ENCODE measurements around the gene PSMD7. TPM values are rescaled to one million over a fixed set of nuclear protein-coding genes. Genes with fewer than 3 reads are reported as not detected.
"Not testable (repeated sequence)": the region's sequence is repeated elsewhere in the genome, so short reads cannot be mapped to it uniquely, and the experiment has no call there.

Gene PSMD7
- total RNA-seq, 1 experiment from 2014 or later = 122 TPM

GRCh38 chr16:74296104-74296431 is 546 bp upstream of the PSMD7 start:
- no peak for DNase-seq (ENCODE audit: low read depth)

GRCh38 chr16:74297145-74297665 is 591 bp downstream of the PSMD7 start:
- peak; percentile 37 for DNase-seq (ENCODE audit: low read depth)

DNA sequence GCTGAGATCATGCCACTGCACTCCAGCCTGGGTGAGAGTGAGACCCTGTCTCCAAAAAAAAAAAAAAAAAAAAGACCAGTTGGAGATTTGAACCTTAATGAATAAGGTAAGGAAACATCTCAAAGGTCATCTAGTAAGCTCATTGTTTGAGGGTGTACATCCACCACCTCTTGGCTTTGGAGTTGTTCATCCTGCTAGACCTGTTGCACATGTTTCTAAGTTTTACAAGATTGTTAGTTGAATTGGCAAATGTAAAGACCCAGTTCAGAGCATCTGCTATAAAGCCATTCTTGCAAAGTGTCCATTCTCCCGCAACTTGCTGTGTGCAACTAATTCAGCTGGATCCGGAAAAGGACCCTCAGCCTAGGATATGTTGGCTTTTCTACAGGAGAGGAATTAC is 1.5 kb downstream of the PSMD7 start:
- DNase-seq (ENCODE audit: low read depth) = no peak

DNA sequence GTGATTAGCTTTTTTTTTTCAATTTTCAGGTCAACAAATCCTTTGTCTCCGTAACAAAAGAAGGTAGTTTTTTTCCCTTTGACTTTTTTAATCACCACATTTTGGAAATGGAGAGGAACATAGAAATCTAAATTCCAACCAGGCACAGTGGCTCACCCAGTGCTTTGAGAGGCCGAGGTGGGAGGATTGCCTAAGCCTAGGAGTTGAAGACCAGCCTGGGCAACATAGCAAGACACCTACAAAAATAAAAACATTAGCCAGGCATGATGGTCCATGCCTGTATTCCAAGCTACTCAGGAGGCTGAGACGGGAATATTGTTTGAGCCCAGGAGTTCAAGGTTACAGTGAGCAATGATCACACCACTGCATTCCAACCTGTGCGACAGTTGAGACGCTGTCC is 5.7 kb downstream of the PSMD7 start:
- no peak for DNase-seq (ENCODE audit: low read depth)

GRCh38 chr16:74304164-74304834 is 7.7 kb downstream of the PSMD7 start:
- DNase-seq (ENCODE audit: low read depth) = no peak

DNA sequence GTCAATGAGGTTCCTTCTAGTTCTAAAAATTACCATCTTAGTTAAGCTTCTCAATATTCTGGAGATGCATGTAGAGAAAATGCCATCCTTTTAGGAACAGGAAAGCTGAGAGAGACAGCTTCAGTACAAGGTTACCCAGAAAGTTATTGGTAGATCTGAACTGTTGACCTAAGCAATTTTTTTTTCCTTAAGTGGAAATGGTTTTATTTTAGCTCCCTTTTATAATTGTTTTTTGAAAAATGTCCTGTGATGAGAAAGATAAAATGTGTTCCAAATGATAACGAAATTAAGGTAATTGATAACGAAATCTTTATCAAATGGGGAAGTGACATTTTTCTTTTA is 8.2 kb downstream of the PSMD7 start:
- DNase-seq (ENCODE audit: low read depth) = no peak

DNA sequence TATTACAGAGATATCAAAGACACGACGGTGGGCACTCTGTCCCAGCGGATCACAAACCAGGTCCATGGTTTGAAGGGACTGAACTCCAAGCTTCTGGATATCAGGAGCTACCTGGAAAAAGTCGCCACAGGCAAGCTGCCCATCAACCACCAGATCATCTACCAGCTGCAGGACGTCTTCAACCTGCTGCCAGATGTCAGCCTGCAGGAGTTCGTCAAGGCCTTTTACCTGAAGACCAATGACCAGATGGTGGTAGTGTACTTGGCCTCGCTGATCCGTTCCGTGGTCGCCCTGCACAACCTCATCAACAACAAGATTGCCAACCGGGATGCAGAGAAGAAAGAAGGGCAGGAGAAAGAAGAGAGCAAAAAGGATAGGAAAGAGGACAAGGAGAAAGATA is 8.7 kb downstream of the PSMD7 start:
- no peak for DNase-seq (ENCODE audit: low read depth)

- DNase-seq (ENCODE audit: low read depth) = no peak
These were observed 9.6 kb downstream of the PSMD7 start for GRCh38 chr16:74305978-74306784.

GRCh38 chr16:74307383-74307782 is 10.8 kb downstream of the PSMD7 start:
- DNase-seq (ENCODE audit: low read depth) = no peak

GRCh38 chr16:74309789-74310781 is 13.5 kb downstream of the PSMD7 start:
- DNase-seq (ENCODE audit: low read depth) = peak; percentile 55

GRCh38 chr16:74315059-74315458 is 18.4 kb downstream of the PSMD7 start:
- no peak for DNase-seq (ENCODE audit: low read depth)

DNA sequence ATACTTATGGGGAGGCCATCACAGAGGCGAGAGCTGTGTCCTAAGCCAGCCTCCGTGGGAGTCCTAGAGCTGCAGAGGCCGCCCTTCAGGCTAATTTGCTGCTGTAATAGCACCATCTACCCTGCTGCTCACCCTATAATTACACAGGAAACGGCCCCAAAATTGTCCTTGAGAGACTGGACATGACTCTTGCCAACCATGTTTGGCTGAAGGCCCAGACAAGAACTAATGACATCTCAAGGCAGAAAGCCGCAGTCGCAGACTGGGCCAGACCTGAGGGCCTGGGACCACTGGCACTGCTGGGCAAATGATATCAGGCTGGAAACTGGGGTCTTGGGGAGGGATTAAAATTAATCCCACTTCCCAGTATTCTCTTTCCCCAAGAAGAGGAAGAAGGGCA is 24.1 kb downstream of the PSMD7 start:
- DNase-seq (ENCODE audit: low read depth) = no peak

DNA sequence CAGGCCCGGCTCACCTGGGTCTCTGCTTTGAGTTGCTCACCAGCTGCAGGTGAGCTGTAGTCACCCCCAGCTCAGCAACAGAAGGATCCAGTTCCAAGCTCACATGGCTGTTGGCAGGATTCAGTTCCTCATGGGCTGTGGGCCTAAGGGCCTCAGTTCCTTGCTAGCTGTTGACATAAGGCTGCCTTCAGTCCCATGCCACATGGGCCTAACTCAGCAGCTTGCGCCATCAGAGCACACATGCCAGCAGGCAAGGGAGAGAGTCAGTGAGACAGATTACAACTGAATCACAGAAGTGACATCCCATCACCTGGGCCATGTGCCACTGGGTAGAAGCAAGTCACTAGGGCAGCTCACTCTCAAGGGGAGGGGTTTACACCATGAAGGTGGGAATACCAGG is 24.7 kb downstream of the PSMD7 start:
- no peak for DNase-seq (ENCODE audit: low read depth)

DNA sequence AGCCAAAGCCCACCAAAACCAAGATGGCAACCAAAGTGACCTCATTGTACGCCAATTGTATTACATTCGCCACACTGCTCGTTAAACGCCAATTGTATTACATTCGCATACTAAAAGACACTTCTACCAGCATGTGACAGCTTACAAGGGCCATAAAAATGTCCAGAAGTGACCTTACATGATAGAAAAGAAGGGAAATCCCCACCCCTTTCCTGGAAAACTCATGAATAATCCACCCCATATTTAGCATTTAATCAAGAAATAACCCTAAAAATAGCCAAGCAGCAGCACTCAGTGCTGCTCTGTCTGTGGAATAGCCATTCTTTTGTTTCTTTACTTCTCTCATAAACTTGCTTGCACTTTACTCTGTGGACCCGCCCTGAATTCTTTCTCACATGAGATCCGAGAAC is 25.7 kb downstream of the PSMD7 start:
- no peak for DNase-seq (ENCODE audit: low read depth)

DNA sequence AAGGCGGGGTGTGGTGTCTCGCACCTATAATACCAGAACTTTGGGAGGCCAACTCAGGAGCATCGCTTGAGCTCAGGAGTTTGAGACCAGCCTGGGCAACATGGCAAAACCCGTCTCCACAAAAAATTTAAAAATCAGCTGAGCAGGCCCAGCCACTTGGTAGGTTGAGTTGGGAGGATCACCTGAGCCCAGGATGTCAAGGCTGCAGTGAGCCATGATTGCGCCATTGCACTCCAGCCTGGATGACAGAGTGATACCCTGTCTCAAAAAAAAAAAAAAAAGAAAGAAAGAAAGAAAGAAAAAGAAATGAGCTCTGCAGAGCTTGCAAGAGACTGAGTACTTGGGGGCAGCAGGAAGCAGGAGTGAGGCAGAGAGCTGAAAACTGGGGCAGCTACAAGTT is 28.2 kb downstream of the PSMD7 start:
- DNase-seq (ENCODE audit: low read depth) = not testable (repeated sequence)

- no peak for DNase-seq (ENCODE audit: low read depth)
These were observed 29.0 kb downstream of the PSMD7 start for GRCh38 chr16:74325641-74326040.

GRCh38 chr16:74328346-74328745 is 31.7 kb downstream of the PSMD7 start:
- not testable (repeated sequence) for DNase-seq (ENCODE audit: low read depth)

GRCh38 chr16:74332469-74332868 is 35.9 kb downstream of the PSMD7 start:
- DNase-seq (ENCODE audit: low read depth) = not testable (repeated sequence)

- DNase-seq (ENCODE audit: low read depth) = not testable (repeated sequence)
These were observed 40.9 kb downstream of the PSMD7 start for GRCh38 chr16:74337506-74337905.

DNA sequence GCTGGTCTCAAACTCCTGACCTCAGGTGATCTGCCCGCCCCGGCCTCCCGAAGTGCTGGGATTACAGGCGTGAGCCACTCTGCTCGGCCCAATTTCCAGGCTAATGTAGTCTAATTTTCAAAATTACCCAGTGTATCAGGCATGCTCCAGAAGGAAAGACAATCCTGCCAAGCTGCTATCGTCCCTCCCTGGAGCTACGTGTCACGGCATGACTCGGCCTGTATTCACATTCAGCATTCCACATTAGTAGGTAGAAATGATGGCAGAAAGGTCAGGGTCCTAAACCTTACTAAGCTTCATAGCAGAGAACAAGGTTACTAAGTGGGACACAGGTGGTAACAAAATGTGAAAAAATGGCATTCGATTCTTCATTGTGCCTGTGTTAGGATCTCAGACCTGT is 42.6 kb downstream of the PSMD7 start:
- not testable (repeated sequence) for DNase-seq (ENCODE audit: low read depth)

DNA sequence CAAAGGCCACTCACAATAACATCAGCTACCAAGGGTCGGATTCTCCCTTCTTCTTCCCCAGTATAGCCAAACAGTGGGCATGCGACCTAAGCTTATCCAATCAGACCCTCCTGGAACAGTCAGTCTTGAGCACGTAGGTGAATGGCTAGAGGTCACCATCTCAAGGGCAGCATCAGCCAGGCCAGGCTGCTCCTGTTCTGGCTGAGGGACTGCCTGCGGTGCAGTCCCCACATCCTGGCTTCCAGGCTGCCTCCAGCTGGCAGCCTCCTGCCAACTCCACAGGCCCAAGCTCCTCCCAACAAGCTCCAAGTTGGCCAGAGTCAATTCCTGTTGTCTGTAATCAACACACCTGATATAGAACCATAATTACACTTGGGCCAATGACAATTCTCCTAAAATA is 56.4 kb downstream of the PSMD7 start:
- not testable (repeated sequence) for DNase-seq (ENCODE audit: low read depth)
